ENCODE data around the gene RYK.

RYK gene

GRCh38 chr3:134251731-134252391, 1.2 kb upstream of the RYK start:
- TF ChIP-seq MYC (IDR thresholded peaks at IDR 0.05; ENCODE audit: low read depth, low read length) (no peak), POLR2A (IDR thresholded peaks at IDR 0.05; ENCODE audit: extremely low read depth, insufficient read length) (no peak)
- TF ChIP-seq, protein P1, sequence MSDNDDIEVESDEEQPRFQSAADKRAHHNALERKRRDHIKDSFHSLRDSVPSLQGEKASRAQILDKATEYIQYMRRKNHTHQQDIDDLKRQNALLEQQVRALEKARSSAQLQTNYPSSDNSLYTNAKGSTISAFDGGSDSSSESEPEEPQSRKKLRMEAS (IDR thresholded peaks at IDR 0.05; ENCODE audit: low read depth, low read length): no peak
- TF ChIP-seq, protein P2, sequence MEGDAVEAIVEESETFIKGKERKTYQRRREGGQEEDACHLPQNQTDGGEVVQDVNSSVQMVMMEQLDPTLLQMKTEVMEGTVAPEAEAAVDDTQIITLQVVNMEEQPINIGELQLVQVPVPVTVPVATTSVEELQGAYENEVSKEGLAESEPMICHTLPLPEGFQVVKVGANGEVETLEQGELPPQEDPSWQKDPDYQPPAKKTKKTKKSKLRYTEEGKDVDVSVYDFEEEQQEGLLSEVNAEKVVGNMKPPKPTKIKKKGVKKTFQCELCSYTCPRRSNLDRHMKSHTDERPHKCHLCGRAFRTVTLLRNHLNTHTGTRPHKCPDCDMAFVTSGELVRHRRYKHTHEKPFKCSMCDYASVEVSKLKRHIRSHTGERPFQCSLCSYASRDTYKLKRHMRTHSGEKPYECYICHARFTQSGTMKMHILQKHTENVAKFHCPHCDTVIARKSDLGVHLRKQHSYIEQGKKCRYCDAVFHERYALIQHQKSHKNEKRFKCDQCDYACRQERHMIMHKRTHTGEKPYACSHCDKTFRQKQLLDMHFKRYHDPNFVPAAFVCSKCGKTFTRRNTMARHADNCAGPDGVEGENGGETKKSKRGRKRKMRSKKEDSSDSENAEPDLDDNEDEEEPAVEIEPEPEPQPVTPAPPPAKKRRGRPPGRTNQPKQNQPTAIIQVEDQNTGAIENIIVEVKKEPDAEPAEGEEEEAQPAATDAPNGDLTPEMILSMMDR (IDR thresholded peaks at IDR 0.05; ENCODE audit: low read depth, low read length): no peak
- DNase-seq (ENCODE audit: low read depth): peak; percentile 24
- H3K4me3 ChIP-seq (ENCODE audit: low read depth, low read length): no peak overlapping the region

- TF ChIP-seq, protein P1 (IDR thresholded peaks at IDR 0.05; ENCODE audit: low read depth, low read length): 0 out of 2 replicates have a peak, but pooled peaks have one; percentile 25
- TF ChIP-seq, protein P2 (IDR thresholded peaks at IDR 0.05; ENCODE audit: low read depth, low read length): no peak
- TF ChIP-seq MYC (IDR thresholded peaks at IDR 0.05; ENCODE audit: low read depth, low read length) (no peak; the same call in 1 of the 2 replicates), POLR2A (IDR thresholded peaks at IDR 0.05; ENCODE audit: extremely low read depth, insufficient read length) (no peak)
- peak; percentile 67 for DNase-seq (ENCODE audit: low read depth)
Observed at GRCh38 chr3:134249935-134250716, 533 bp downstream of the RYK start.

GRCh38 chr3:134249296-134249841, 1.3 kb downstream of the RYK start:
- TF ChIP-seq MYC (IDR thresholded peaks at IDR 0.05; ENCODE audit: low read depth, low read length) (no peak), POLR2A (IDR thresholded peaks at IDR 0.05; ENCODE audit: extremely low read depth, insufficient read length) (no peak)
- TF ChIP-seq, protein P1 (IDR thresholded peaks at IDR 0.05; ENCODE audit: low read depth, low read length): no peak
- TF ChIP-seq, protein P2 (IDR thresholded peaks at IDR 0.05; ENCODE audit: low read depth, low read length): no peak
- H3K4me3 ChIP-seq (ENCODE audit: low read depth, low read length): peak overlapping the region; percentile 62
- DNase-seq (ENCODE audit: low read depth): no peak

More at GRCh38 chr3:134249935-134250716, 533 bp downstream of the RYK start:
- H3K4me3 ChIP-seq (ENCODE audit: low read depth, low read length): peak overlapping the region; percentile 62

- no peak for DNase-seq (ENCODE audit: low read depth)
- TF ChIP-seq, protein P1 (IDR thresholded peaks at IDR 0.05; ENCODE audit: low read depth, low read length): no peak
- TF ChIP-seq, protein P2 (IDR thresholded peaks at IDR 0.05; ENCODE audit: low read depth, low read length): no peak
- no peak for TF ChIP-seq MYC (IDR thresholded peaks at IDR 0.05; ENCODE audit: low read depth, low read length)
- no peak for TF ChIP-seq POLR2A (IDR thresholded peaks at IDR 0.05; ENCODE audit: extremely low read depth, insufficient read length)
- no peak overlapping the region for H3K4me3 ChIP-seq (ENCODE audit: low read depth, low read length)
Observed at GRCh38 chr3:134244921-134245320, 5.7 kb downstream of the RYK start.

GRCh38 chr3:134242649-134243617, 7.7 kb downstream of the RYK start:
- peak; percentile 80 for DNase-seq (ENCODE audit: low read depth)
- no peak overlapping the region for H3K4me3 ChIP-seq (ENCODE audit: low read depth, low read length)
- TF ChIP-seq MYC (IDR thresholded peaks at IDR 0.05; ENCODE audit: low read depth, low read length): peak; percentile 56
- TF ChIP-seq, protein P1 (IDR thresholded peaks at IDR 0.05; ENCODE audit: low read depth, low read length): peak; percentile 71
- TF ChIP-seq, protein P2 (IDR thresholded peaks at IDR 0.05; ENCODE audit: low read depth, low read length): no peak

Measured in NB4 (cell line).